GM18511 (cell line): Measurements from ENCODE around the gene MSMB.
"Not testable (repeated sequence)": the region's sequence is repeated elsewhere in the genome, so short reads cannot be mapped to it uniquely, and the experiment has no call there.

Experiments
- ATAC-seq: cut with Tn5 transposase; IDR thresholded peaks from one replicate; pipeline ENCODE4 v1.9.1; 2021; ENCODE audit warnings: mild to moderate bottlenecking, moderate library complexity; ENCODE audit not compliant: unreplicated experiment

Gene MSMB

GRCh38 chr10:46046261-46046660 lies at the start of gene MSMB:
MSMB (minus strand) TSS chr10:46046269; CDS start chr10:46046237, 32 bp downstream.
- no peak for ATAC-seq

- ATAC-seq: no peak
These were observed 49.1 kb upstream of the MSMB start for GRCh38 chr10:46094931-46095750.

GRCh38 chr10:46094197-46094500 lies 48.1 kb upstream of the MSMB start:
- no peak for ATAC-seq

- not testable (repeated sequence) for ATAC-seq
These were observed 47.5 kb upstream of the MSMB start for GRCh38 chr10:46093316-46094196.

GRCh38 chr10:46092524-46093081 lies 46.5 kb upstream of the MSMB start:
- ATAC-seq: no peak

GRCh38 chr10:46091828-46092523 lies 45.9 kb upstream of the MSMB start:
- ATAC-seq: no peak

- ATAC-seq: no peak
These were observed 45.2 kb upstream of the MSMB start for GRCh38 chr10:46091080-46091827.

- no peak for ATAC-seq
These were observed 44.3 kb upstream of the MSMB start for GRCh38 chr10:46090258-46090812.

GRCh38 chr10:46087381-46087780 lies 41.3 kb upstream of the MSMB start:
- not testable (repeated sequence) for ATAC-seq

- ATAC-seq: no peak
These were observed 38.5 kb upstream of the MSMB start for GRCh38 chr10:46084321-46085165.

- ATAC-seq: no peak
These were observed 34.8 kb upstream of the MSMB start for GRCh38 chr10:46080886-46081285.

- ATAC-seq: no peak
These were observed 33.9 kb upstream of the MSMB start for GRCh38 chr10:46079831-46080585.

- no peak for ATAC-seq
These were observed 31.8 kb upstream of the MSMB start for GRCh38 chr10:46077731-46078413.

GRCh38 chr10:46077141-46077554 lies 31.1 kb upstream of the MSMB start:
- no peak for ATAC-seq

- ATAC-seq: no peak
These were observed 29.8 kb upstream of the MSMB start for GRCh38 chr10:46075869-46076268.

GRCh38 chr10:46074196-46074946 lies 28.3 kb upstream of the MSMB start:
- no peak for ATAC-seq

GRCh38 chr10:46073564-46073963 lies 27.5 kb upstream of the MSMB start:
- no peak for ATAC-seq
